GM12878 (cell line): ENCODE results near the gene WWP2. TPM values are rescaled to one million over a fixed set of nuclear protein-coding genes. Genes with fewer than 3 reads are reported as not detected.

Experiments
- EGR1 ChIP-seq, 2 experiments: IDR thresholded peaks; 1 replicate in 1 of 2; 2 replicates in 1 of 2; pipeline ENCODE4 v1.6.1; 2011 to 2012; ENCODE audit warnings: low read depth in 2 of 2, low read length in 2 of 2, borderline replicate concordance in 1 of 2, mild to moderate bottlenecking in 1 of 2, moderate library complexity in 1 of 2
- HCFC1 ChIP-seq: fragments of 150-350 bp; IDR thresholded peaks from 2 replicates; pipeline ENCODE4 v1.6.1; 2014; ENCODE audit warnings: low read length
- HDAC6 ChIP-seq: fragments of 200-600 bp; sonication (generic); IDR thresholded peaks from one replicate; pipeline ENCODE4 v1.8.0; 2017; ENCODE audit warnings: antibody characterized with exemption; ENCODE audit not compliant: unreplicated experiment
- HDGF ChIP-seq: fragments of 450-650 bp; IDR thresholded peaks from 2 replicates; pipeline ENCODE4 v1.6.1; 2016; ENCODE audit warnings: antibody characterized with exemption
- MLLT1 ChIP-seq: fragments of 450-650 bp; IDR thresholded peaks from 2 replicates; pipeline ENCODE4 v1.6.1; 2016; ENCODE audit warnings: mild to moderate bottlenecking
- NR2C2 ChIP-seq: IDR thresholded peaks from 2 replicates; pipeline ENCODE4 v1.6.1; 2011; ENCODE audit warnings: borderline replicate concordance, low read depth; ENCODE audit not compliant: control insufficient read depth, insufficient read length
- PKNOX1 ChIP-seq: fragments of 450-650 bp; IDR thresholded peaks from 2 replicates; pipeline ENCODE4 v1.6.1; 2016; ENCODE audit warnings: mild to moderate bottlenecking
- SMAD5 ChIP-seq: IDR thresholded peaks from 2 replicates; pipeline ENCODE4 v1.6.1; 2016; ENCODE audit warnings: antibody characterized with exemption, low read depth
- TCF12 ChIP-seq: IDR thresholded peaks from 2 replicates; pipeline ENCODE4 v1.6.1; 2011; ENCODE audit warnings: low read depth, mild to moderate bottlenecking, low read length
- USF1 ChIP-seq: IDR thresholded peaks from 2 replicates; pipeline ENCODE4 v1.6.1; 2011; ENCODE audit warnings: borderline replicate concordance, low read depth, mild to moderate bottlenecking, moderate library complexity, mixed read lengths, low read length; ENCODE audit not compliant: insufficient read depth; ENCODE audit errors: extremely low read length
- ZSCAN29 ChIP-seq: fragments of 450-650 bp; IDR thresholded peaks from 2 replicates; pipeline ENCODE4 v1.6.1; 2017; ENCODE audit warnings: mild to moderate bottlenecking, moderate library complexity
- polyA plus RNA-seq, 11 experiments: library from polyadenylated mRNA; depleted of rRNA in 4 of 11; unstranded in 6 of 11; stranded (reverse) in 5 of 11; fragments of >200 nt; fragmentation: Nextera tagmentation in 4 of 11; fragmentation: Illumina TruSeq in 1 of 11; extraction: Ambion mirVana in 4 of 11; extraction: Trizol in 1 of 11; gene quantifications; 1 replicate in 1 of 11; 2 replicates in 10 of 11; pipeline versions ENCODE4 v1.2.1 to v1.2.3, GENCODE V29; 2011 to 2016; ENCODE audit warnings: inconsistent platforms in 2 of 11, missing spikeins in 2 of 11, low read depth in 1 of 11
- total RNA-seq, 4 experiments: library from RNA; depleted of rRNA in 3 of 4; stranded (reverse); fragments of >200 nt in 3 of 4; fragmentation: Illumina TruSeq in 1 of 4; extraction: Trizol in 1 of 4; gene quantifications; 2 replicates each; pipeline versions ENCODE4 v1.2.1 to v1.2.3, GENCODE V29; 2013 to 2021

WWP2 gene
- total and polyA plus RNA-seq, 10 of the 15 experiments (the other 5 are each of a cell fraction or from before 2014, with no cell fraction given): 2.8 to 47.0 (median 23.8) TPM

GRCh38 chr16:69909760-69910159 is 147.6 kb downstream of the WWP2 start (continued):
- TF ChIP-seq PKNOX1 (no peak), HDAC6 (no peak), HDGF (no peak), HCFC1 (no peak), NR2C2 (no peak), SMAD5 (no peak), MLLT1 (no peak), ZSCAN29 (no peak), TCF12 (no peak), USF1 (no peak), EGR1 (IDR thresholded peaks at IDR 0.05; ENCODE audit: borderline replicate concordance in 1 of 2, low read depth in 2 of 2, low read length in 2 of 2) (no peak)
